Measurements from ENCODE around the gene EPHA6.

- TF ChIP-seq CTCF (IDR thresholded peaks at IDR 0.05) = no peak
- TF ChIP-seq POLR2AphosphoS5 (IDR thresholded peaks at IDR 0.05) = no peak
Measured at GRCh38 chr3:97338375-97338774, 524.0 kb downstream of the EPHA6 start.
